ENCODE measurements around the gene DUSP5. TPM values are rescaled to one million over a fixed set of nuclear protein-coding genes. Genes with fewer than 3 reads are reported as not detected.

DUSP5 gene
- total RNA-seq, 2 experiments from 2014 or later: 102 to 223 TPM

GRCh38 chr10:110556296-110556695 is 58.6 kb downstream of the DUSP5 start:
- CTCF ChIA-PET: no interaction called here
- H3K4me1 Mint-ChIP-seq: peaks cover 10% of the 10 kb centered on the region

DNA sequence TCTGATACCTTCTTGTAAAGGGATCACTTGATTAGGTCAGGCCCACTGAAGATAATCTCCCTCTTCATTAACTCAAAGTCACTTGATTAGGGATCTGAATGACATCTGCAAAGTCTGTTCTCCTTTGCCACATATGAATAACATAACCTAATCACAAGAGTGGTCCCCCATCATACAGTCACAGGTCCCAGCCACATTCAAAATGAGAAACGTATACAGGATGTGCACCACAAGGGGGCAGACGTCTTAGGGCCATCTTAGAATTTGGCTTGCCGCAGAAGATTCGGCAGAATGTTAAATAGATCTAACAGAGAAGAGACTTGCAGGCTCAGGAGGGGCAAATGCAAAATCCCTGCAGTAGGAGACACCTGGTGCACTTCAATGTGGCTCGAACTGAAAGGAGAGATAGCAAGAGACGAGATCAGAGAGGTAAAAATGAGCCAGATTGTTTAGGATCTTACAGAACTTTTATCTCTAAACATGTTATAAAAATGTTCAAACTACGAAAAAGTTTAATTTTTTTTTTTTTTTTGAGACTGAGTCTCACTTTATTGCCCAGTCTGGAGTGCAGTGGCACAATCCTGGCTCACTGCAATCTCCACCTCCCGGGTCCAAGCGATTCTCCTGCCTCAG is 59.4 kb downstream of the DUSP5 start:
- Mint-ChIP-seq H3K27me3 (peaks cover 49% of the 10 kb centered on the region), H3K4me3 (no peak overlapping the region), H3K4me1 (peaks cover 10% of the 10 kb centered on the region), H3K36me3 (peaks cover 2% of the 10 kb centered on the region), H3K9me3 (ENCODE audit: low read depth) (no peaks in the 10 kb centered on the region), H3K27ac (no peak overlapping the region)
- CTCF ChIA-PET: interaction anchor here (0.7 to 3.1 kb wide), 8 partner anchors 12 to 528 kb away, joined by 3 to 14 read pairs (median 4); partner anchors contain the start of gene SMNDC1
- DNase-seq: peak; percentile 83
- peak; percentile 93 for ATAC-seq

More at GRCh38 chr10:110556296-110556695, 58.6 kb downstream of the DUSP5 start:
- Mint-ChIP-seq H3K27ac (no peak overlapping the region), H3K4me3 (no peak overlapping the region), H3K27me3 (peaks cover 51% of the 10 kb centered on the region), H3K9me3 (ENCODE audit: low read depth) (no peaks in the 10 kb centered on the region), H3K36me3 (peaks cover under 1% of the 10 kb centered on the region)
- ATAC-seq (no peak), DNase-seq (no peak)

GRCh38 chr10:110558041-110558440 is 60.3 kb downstream of the DUSP5 start:
- DNase-seq: no peak

GRCh38 chr10:110560012-110560411 is 62.3 kb downstream of the DUSP5 start:
- DNase-seq: no peak
- Mint-ChIP-seq H3K36me3 (peaks cover 2% of the 10 kb centered on the region), H3K9me3 (ENCODE audit: low read depth) (no peaks in the 10 kb centered on the region), H3K27ac (no peak overlapping the region), H3K27me3 (peaks cover 57% of the 10 kb centered on the region), H3K4me1 (peaks cover 10% of the 10 kb centered on the region), H3K4me3 (no peak overlapping the region)
- CTCF ChIA-PET: interaction anchor here (1.4 to 3.1 kb wide), 4 partner anchors 11 to 31 kb away, joined by 3 to 14 read pairs (median 6); no protein-coding TSS in a partner anchor
- no peak for ATAC-seq

More at GRCh38 chr10:110558041-110558440, 60.3 kb downstream of the DUSP5 start:
- Mint-ChIP-seq H3K27me3 (peaks cover 51% of the 10 kb centered on the region), H3K4me3 (no peak overlapping the region), H3K27ac (no peak overlapping the region), H3K36me3 (peaks cover 2% of the 10 kb centered on the region), H3K4me1 (peaks cover 10% of the 10 kb centered on the region), H3K9me3 (ENCODE audit: low read depth) (no peaks in the 10 kb centered on the region)
- no peak for ATAC-seq
- CTCF ChIA-PET: interaction anchor here (0.7 to 3.1 kb wide), 10 partner anchors 9 to 257 kb away, joined by 3 to 14 read pairs (median 3); partner anchors contain the start of gene SMNDC1

Other genes starting within 250 kb of the DUSP5 start
- 10 to 100 TPM; 40.9 to 43.5 TPM for gene SMNDC1, start 193.0 kb upstream of the DUSP5 start, total RNA-seq
- gene SMC3, start 69.8 kb downstream of the DUSP5 start, total RNA-seq: 10 to 100 TPM; 81.3 to 86.8 TPM
- under 1 TPM; 0.06 to 0.07 TPM for gene RBM20, start 146.4 kb downstream of the DUSP5 start, total RNA-seq